Colon (tissue), 2 donors: ENCODE data around the gene VPS26C.
"Not testable (repeated sequence)": the region's sequence is repeated elsewhere in the genome, so short reads cannot be mapped to it uniquely, and the experiment has no call there.

ENCODE experiments used
- FAIRE-seq: peaks from 2 replicates; lab custom pipeline; 2012; peaks lifted over from hg19 to GRCh38; lab: Jason Lieb, UNC
- donor health status: control.
- donor health status: control.

VPS26C gene

DNA sequence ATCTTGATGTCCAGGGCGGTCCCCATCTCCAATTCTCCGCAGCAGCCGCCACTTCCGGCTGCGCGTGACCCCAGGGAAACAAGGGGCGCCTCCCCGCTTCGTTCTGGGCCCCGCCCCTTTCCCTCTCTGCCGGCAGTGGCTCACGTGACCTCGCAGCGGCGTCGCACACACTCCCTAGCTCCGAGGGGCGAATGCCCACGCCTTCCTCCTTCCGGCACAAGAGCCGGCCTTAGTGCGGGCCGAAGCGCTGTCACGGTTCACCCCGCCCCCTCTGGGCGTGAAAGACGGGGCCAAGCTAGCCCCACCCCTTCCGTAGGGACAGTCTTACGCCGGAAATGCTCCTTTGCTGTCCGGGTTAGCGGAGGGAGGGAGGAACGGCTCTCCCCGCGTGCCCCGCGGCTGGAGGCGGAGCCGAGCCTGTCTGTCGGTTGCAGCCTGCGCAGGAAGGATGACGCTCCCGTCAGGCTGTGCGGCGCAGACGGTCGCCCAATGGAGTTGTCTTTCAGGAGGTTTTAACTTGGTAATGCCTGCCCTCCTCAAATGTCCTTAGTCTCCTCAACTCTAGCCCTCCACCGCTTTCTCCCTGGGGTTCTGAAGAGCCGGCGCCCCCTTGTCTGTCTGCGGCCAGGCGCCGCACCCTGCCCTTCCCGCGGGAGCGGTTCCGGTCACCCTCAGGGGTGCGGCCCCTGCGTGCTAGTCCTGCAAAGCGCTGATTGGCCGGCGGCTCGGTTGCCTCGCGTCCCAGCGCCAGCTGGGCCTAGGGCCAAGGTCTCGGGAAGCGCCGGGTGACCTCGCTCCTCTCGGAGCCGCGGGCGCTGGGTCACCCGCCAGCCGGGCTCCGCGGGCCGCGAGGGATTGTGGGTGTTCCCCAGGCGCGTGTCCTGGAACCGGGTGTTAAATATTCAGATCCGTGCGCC, at the start of gene VPS26C:
Gene VPS26C, minus strand, starts transcription at position 66 of the 917 bp plus-strand sequence. Its CDS starts 40 bp downstream, at position 26.
- FAIRE-seq = no peak

DNA sequence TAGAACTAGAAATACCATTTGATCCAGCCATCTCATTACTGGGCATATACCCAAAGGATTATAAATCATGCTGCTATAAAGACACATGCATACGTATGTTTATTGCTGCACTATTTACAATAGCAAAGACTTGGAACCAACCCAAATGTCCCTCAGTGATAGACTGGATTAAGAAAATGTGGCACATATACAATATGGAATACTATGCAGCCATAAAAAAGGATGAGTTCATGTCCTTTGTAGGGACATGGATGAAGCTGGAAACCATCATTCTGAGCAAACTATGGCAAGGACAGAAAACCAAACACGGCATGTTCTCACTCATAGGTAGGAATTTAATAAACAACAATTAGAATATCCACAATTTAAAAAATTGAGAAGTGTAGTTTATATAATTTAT, 48.9 kb upstream of the VPS26C start:
- not testable (repeated sequence) for FAIRE-seq

DNA sequence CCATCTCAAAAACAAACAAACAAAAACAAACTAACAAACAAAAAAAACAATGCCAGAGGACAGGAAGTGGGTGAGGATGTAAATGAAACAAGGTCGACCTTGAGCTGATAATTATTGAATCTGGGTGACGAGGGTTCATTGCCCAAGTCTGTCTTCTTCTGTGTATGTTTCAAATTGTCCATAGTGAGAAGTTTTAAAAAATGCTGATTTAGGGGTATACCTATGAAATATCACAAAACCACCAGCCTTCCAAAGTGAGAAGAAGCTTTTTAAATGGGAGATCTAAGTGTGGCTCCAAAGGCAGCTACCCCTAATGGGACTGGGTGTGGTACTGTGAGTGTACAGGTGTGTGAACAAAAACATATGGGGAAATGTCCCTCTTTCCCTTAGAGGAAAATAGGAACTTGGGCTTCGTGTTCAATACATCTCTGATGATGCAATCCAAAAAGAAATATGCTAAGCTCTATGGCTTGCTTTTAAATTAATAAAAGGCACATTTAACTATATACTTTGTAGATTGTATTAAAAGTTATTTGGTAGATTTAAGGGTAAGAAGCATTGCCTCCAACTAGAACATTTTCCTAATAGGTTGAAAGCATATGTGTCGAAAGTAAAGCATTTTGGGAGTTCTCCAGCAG, 33.1 kb upstream of the VPS26C start:
- FAIRE-seq = no peak

DNA sequence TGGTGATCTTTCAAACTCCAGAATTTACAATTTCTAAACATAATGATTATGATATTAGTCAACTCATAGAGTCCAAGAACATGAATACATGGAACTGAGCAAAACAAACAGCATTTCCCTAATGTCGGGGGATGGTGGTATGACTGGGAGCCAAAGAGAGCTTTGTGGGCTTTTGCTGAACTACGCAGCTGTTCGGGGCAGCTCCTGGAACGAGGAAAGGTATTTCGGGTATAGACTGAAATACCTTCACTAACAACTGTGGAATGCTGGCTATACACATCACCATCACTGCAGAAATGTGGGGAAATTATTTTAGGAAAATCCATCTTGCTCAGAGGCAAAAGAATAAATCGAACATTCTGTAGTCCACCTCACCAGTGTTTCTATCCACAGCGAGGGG, 30.2 kb upstream of the VPS26C start:
- no peak for FAIRE-seq

DNA sequence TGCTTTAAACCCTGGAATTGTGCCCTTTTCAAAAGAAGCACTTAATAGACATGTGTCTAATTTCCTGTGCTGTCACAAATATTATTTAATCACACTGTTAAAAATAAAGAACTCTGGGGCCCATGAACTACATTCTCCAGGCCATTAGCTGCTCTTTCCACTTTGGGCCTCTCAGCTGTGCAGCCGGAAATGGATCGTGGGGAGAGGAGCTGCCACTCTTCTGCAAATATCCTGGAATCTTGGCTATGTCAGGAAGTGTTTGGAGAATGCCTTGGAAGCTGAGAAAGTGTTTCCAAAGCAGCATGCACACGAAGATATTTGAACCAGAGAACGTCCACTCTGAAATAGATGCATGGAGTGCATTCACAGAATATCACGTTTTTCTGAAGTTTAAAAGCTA, 27.5 kb upstream of the VPS26C start:
- FAIRE-seq = no peak

DNA sequence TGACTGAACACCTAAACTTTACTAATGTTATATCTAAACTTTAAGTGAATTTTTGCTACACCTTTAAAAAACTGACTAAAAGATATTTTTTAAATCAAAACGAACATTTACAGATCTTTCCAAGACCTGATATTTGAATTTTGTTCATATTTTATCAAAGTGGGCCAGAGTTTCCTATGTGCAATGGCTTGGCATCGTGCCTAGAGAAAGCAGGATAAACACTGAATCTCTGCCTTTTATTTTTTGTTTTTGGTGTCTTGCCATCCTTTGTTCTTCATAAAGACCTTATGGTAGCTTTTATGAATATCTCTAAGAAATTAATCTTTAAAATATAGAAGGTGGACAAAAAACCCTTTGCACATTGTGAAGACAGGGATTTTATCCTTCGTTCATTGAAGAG, 25.8 kb upstream of the VPS26C start:
- no peak for FAIRE-seq

DNA sequence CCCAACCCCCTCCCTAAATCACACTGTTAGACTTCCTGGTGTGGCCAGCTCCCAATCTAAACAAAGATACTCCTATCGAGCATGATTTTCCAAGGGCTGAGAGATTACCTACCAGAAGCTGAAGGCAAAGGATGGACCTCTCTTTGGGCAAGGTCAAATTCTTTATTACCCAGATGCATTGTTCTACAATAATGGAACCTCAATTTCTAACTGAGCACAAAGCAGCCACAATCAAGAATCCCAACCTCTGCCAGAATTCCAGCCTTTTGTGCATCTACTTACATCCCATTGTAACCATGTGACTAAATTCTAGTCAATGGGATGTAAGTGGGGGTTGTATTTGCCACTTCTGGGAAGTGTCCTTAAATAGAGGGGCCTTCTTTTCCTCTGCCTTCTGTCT, 24.9 kb upstream of the VPS26C start:
- FAIRE-seq = no peak

DNA sequence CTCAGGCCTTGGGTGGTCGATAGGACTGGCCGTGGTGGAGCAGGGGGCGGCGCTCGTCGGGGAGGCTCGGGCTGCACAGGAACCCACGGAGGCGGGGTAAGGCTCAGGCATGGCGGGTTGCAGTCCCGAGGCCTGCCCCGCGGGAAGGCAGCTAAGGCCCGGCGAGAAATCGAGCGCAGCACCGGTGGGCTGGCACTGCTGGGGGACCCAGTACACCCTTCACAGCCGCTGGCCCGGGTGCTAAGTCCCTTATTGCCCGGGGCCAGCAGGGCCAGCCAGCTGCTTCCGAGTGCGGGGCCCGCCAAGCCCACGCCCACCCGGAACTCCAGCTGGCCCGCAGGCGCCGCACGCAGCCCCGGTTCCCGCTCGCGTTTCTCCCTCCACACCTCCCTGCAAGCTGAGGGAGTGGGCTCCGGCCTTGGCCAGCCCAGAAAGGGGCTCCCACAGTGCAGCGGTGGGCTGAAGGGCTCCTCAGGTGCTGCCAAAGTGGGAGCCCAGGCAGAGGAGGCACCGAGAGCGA, 16.1 kb upstream of the VPS26C start:
- not testable (repeated sequence) for FAIRE-seq

DNA sequence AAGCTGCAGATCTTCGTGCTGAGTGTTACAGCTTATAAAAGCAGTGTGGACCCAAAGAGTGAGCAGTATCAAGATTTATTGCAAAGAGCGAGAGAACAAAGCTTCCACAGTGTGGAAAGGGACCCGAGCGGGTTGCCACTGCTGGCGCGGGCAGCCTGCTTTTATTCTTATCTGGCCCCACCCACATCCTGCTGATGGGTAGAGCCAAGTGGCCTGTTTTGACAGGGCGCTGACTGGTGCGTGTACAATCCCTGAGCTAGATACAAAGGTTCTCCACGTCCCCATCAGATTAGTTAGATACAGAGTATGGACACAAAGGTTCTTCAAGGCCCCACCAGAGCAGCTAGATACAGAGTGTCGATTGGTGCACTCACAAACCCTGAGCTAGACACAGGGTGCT, 15.5 kb upstream of the VPS26C start:
- FAIRE-seq = not testable (repeated sequence)

DNA sequence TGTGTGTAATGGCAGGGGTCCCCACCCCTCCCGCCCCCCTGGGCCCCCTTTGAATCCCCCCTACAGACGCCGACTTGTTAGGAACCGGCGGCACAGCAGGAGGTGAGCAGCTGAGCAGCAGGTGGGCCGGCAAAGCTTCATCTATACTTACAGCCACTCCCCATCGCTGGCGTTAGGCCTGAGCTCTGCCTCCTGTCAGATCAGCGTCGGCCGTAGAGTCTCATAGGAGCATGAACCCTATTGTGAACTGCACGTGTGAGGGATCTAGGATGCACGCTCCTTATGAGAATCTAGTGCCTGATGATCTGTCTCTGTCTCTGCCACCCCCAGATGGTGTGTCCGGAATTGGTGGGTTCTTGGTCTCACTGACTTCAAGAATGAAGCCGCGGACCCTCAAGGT, 14.9 kb upstream of the VPS26C start:
- no peak for FAIRE-seq

DNA sequence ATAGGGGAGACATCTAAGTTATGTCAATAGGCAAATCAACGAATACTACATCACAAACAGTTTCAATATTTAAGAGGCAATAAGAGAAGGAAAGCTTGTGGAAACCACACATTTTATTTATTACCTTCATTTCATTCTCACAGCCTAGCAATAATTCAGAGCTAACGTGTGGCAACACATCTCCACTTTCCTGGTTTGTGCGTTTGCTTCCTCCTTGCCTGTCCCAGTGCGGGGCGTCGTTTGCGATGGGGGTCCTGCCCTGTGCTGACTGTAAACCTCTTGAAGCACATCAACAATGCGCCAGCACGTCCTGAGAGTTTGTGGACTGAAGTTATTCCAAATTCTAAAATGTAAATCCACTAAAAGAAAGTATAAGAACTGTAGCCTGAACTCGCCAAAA, 14.4 kb upstream of the VPS26C start:
- FAIRE-seq = no peak

DNA sequence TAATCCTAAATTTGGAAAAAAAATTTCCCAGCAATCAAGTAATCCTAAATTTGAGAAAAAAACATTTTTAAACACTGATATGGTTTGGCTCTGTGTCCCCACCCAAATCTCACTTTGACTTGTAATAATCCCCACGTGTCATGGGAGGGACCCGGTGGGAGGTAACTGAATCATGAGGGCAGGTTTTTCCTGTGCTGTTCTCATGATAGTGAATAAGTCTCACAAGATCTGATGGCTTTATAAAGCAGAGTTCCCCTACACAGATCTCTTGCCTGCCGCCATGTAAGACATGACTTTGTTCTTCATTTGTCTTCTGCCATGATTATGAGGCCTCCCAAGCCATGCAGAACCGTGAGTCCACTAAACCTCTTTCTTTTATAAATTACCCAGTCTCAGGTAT, 12.1 kb upstream of the VPS26C start:
- not testable (repeated sequence) for FAIRE-seq

DNA sequence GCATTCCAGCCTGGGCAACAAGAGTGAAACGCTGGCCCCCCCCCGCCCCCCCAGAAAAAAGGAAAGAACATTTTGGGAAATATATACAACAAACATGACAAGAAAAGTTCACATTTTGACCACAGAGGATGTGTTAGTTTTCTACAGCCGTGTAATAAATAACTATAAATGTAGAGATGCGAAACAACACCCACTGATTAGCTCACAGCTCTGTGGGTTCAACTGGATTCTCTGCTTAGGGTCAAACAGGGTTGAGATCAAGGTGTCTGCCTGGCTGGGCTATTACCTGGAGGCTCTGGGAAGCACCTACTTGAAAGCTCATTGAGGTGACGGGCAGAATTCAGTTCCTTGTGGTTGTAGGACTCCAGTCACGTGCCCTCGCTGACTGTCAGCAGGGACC, 11.1 kb upstream of the VPS26C start:
- FAIRE-seq = no peak

DNA sequence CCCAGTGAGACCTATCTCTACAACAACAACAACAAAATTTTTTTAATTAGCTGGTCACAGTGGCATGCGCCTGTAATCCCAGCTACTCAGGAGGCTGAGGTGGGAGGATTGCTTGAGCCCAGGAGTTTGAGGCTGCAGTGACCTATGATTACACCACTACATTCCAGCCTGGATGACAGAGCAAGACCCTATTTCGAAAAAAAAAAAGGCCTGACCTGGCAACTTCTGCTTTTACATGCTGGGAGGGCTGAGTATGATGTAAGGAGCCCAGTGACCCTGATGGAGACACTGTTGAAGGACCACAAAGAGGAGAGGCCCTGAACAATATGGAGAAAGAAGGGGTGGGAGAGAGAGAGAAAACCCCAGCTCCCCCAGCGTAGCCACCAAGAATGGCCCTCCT, 9.2 kb upstream of the VPS26C start:
- no peak for FAIRE-seq

DNA sequence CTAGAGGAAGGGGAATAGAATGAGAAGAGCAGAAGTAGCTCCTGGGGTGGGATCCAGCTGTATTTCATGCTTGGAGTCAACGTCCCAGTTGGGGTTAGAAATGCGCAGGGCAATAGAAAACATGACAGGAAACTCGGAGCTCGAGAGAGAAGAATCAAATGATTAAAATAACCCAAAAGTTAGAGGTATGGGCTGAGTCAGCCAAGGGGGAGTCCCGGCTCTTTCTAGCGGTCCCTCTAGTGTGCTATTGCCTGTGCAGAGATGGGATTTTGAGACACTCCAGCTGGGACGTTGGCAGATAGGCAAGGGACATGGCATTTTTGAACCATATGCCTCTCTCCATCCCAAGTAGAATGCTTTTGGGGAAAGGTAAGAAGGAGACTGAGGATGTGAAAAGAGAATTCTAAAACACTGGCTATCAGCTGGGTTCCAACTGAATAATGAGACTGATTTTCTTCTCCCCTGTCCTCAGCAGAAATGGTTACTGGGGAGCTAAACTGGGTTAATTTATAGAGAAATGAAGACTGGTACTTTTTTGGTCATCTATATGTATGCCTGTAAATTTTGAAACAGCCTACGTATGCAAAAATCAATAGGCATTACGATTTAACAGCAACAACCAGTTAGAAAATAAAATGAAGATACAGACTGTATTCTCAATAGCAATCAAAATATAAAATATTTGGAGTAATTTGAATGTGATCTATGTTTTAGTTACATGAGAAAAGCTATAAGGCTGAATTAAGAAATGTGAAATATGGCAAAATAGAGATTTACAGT, 7.0 kb upstream of the VPS26C start:
- no peak for FAIRE-seq

DNA sequence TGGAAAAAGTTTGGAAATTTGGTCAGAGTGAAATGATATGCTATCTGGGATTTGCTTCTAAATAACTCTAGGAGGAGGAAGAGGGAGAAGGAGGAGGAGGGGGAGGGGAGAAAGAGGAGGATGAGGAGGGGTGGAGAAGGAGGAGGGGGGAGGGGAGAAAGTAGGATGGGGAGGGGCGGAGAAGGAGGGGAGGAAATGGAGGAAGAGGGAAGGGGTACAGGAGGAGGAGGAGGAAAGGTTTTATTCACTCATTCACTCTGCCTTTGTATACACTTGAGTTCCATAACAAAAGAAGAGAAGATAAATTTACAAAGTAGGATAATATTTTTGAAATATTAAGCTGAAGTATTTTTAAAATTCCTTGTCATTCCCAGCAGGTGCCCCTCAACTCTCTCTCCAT, 6.3 kb upstream of the VPS26C start:
- no peak for FAIRE-seq

DNA sequence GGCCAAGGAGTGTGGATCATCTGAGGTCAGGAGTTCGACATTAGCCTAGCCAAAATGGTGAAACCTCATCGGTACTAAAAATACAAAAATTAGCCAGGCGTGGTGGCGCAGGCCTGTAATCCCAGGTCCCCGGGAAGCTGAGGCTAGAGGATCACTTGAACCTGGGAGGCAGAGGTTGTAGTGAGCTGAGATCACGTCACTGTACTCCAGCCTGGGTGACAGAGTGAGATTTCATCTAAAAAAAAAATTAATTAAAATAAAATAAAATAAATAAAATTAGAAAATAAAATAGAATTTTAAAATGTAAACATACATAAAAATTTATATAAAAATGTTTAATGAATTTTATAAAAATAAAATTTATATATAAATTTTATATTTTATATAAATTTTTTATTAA, 5.8 kb upstream of the VPS26C start:
- FAIRE-seq = peak; percentile 90

DNA sequence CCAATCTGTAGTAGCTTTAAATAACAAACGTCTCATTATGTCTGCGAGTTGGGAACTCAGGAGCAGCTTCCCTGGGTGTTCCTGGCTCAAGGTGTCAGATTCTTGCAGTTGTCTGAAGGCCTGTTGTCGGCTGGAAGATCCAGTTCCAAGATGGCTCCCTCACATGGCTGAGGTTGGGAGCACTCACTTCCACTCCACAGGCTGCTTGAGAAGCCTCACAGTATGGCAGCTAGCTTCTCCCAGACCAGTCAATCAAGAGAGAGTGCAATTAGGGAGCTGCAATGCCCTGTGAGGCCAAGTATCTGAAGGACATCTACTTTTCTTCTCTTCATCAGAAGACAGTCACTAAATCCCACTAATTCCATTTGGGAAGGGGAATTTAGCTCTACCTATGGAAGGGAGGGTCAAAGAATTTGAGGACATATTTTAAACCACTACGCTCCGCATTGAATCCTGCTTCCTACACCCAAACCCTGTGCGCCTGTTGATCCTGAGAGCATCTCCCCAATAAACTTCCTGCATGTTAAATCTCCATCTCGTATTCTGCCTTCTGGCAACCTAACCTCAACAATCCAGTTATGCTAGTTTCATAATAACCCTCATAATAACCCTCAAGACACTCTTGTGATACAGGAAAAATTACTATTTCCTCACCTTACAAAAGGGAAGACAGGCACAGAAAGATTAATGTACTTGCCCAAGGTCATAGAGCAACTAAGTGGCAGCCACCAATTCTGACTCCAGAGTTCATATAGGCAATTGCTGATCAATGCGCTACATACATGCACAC, 3.6 kb upstream of the VPS26C start:
- no peak for FAIRE-seq

DNA sequence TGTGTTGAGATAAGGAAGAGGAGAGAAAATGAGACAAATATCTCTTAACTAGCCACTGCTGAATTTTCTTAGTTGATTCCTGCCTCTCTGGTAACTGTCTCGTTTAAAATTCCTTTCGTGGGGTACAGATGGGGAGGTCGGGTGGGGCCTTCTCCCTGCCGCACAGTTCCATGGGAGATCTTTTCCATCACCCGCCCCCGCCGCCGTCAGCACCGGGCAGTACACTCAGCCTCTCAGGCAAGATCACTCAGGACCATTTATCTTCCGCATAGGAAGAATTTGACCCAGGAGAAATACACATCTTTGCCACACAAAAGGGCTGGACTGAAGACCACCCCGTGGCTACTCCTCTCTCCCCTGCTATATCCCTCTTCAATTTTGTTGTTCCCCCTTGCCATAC, 2.3 kb upstream of the VPS26C start:
- FAIRE-seq = no peak

DNA sequence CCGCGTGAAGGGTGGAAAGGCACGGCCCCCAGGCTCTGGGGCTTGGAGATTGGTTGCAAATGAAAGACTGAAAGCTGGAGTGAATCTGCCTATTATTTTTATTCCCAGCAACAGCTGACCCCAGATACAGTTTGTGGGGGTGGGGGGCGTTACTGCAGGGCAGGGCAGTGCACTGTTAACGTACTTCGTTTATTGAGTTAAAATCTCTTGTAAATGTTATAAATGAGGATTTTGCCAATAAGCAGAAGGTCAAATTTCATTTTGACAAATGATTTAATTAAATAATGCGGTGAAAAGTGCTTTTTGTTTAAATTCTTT, 1.0 kb upstream of the VPS26C start:
- FAIRE-seq = no peak

DNA sequence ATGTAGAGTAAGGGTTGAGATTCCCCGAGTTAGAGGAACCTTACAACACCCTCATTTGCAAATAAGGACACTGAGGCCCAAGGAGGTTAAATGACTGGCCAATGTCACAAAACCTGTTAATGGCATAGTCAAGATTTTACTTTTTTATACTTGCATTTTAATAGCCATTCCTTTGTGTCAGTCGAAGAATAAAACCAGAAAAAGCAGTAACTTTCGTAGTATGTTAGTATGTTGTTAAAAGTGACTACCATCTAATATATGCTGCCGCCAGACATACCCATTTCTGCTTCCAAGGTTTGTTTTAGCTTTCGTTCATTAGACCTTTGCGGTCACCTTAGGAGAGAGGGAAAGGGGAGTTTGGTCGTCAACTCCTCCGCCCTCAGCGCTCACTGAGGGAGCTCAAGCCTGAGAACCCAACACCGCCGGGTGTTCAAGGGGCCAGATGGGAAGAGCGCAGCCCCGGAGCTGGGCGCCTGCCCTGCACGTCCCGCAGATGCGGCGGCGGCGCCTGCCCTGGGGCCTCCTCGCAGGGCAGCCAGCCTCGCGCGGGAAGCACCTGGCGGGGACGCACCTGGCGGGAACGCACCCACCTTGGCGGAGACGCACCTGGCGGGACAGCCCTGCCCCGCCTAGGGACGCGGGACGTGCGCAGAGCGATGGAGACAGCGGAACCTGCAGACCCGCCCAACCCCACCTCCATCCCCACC, 466 bp downstream of the VPS26C start:
- FAIRE-seq = no peak
